Measurements from ENCODE around the gene SIRPB2.

DNA sequence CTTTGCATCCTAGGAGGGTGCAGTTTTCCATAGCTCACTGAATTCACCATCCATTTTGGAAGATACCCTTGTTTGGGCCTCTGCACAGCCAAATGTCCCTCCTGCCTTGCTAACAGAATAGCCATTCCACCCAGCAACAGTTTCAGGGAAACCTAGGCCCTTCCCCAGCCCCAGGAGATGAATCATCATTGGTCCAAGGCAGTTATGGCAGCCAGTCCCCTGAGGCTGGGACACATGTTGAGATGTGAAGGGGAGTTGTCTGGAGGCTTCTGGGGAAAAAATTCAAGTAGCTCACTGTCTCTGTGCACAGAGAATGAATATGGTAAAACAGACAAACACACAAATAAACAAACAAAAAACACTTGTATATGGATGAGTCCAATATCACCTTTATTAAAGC lies 17.4 kb upstream of the SIRPB2 start:
- TF ChIP-seq POLR2AphosphoS5 (IDR thresholded peaks at IDR 0.05) (no peak), RAD21 (conservative IDR thresholded peaks at IDR 0.05) (no peak), TAF1 (IDR thresholded peaks at IDR 0.05; ENCODE audit: low read depth) (no peak)
- TF ChIP-seq, protein P1, sequence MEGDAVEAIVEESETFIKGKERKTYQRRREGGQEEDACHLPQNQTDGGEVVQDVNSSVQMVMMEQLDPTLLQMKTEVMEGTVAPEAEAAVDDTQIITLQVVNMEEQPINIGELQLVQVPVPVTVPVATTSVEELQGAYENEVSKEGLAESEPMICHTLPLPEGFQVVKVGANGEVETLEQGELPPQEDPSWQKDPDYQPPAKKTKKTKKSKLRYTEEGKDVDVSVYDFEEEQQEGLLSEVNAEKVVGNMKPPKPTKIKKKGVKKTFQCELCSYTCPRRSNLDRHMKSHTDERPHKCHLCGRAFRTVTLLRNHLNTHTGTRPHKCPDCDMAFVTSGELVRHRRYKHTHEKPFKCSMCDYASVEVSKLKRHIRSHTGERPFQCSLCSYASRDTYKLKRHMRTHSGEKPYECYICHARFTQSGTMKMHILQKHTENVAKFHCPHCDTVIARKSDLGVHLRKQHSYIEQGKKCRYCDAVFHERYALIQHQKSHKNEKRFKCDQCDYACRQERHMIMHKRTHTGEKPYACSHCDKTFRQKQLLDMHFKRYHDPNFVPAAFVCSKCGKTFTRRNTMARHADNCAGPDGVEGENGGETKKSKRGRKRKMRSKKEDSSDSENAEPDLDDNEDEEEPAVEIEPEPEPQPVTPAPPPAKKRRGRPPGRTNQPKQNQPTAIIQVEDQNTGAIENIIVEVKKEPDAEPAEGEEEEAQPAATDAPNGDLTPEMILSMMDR (IDR thresholded peaks at IDR 0.05; ENCODE audit: poor library complexity, severe bottlenecking) = no peak
